Islet precursor cell (in vitro differentiated cells): ENCODE measurements around the gene TMEM25.
"Not testable (repeated sequence)": the region's sequence is repeated elsewhere in the genome, so short reads cannot be mapped to it uniquely, and the experiment has no call there.

ENCODE experiments used
- DNase-seq: peaks from one replicate; pipeline ENCODE4 v3.0.0-alpha.2; 2018

The TMEM25 gene

DNA sequence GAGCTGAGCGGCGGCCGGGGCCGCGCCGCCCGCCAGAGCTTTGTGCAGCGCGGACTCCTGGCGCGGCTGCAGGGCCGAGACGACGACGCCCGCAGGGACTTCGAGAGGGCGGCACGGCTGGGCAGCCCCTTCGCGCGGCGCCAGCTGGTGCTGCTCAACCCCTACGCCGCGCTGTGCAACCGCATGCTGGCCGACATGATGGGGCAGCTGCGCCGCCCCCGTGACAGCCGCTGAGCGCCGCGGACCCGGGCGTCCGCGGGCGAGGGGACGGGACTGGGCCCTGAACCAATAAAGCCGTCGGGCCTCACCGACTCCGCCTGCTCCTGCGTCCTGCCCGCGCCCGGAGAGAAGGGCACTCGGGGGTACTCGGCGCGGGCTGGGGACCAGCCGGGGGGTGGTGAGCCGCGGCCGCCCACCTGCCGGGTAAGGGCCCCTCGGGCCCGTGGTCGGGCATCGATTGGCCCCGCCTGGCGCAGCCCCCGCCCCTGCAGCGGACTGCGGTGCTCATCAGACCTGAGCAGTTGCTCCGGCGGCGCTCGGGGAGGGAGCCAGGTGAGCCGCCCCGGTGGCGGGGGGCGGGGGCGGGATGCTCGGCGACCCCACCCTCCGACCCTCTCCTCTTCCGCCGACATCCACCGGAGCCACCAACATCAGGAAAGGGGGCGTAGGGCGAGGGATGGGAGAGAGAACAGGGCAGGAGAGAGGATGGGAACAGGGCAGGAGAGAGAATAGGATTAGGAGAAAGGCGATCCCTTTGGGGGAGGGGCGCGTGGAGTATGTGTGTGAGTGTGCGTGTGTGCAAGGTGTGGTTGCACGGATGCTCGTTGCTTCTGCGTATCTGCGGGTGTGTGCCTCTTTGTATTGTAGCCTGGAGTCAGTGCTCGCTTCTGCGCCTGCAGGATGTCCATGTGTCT lies at the start of gene TMEM25:
Gene TMEM25, plus strand, starts transcription at position 510 of the 914 bp plus-strand sequence. CDS start 610 bp downstream, outside the sequence.
- DNase-seq, result peak; percentile 87

DNA sequence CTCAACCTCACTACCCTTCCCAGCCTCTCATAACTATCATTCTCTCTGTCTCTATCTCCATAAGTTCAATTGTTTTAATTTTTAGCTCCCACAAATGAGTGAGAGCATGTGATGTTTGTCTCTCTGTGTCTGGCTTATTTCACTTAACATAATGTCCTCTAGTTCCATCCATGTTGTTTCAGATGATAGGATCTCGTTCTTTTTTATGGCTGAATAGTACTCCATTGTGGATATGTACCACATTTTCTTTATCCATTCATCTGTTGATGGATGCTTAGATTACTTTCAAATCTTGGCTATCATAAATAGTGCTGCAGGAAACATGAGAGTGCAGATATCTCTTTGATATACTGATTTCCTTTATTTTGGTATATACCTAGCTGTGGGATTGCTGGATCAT lies 49.8 kb upstream of the TMEM25 start:
- DNase-seq, result not testable (repeated sequence)

DNA sequence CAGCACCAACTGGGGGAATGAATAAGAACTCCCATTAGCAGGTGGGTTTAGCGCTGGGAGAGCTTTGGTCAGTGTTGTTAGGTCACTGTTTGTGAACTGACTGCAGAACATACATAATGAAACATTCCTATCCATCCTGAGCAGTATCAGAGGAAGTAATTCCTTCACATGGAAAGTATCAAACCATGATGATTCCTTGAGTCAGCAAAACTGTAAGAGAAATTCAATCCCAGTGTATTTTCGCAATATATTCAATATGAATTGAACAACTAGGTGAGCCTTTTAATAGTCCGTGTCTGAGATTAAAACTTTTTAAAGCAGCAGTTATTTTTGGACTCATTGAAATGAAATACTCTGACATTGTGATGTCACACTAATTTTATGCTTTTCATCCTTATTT lies 46.6 kb upstream of the TMEM25 start:
- DNase-seq, result no peak

DNA sequence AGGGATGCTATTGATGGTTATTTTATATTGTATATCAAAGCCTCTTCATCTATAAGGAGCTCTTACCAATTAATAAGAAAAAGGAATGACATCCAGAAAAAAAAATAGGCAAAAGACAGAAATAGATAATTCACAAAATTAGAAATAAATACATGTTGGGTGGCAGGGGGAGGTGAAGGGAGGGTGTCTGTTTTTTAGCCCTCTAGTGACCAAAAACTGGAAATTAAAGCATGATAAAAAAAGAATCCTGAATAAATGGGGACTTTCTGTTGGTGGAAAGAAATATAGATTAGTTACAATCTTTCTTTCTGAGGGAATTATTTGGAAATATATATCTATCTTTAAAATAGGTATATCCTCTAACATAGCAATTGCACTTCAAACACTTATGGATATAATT lies 45.7 kb upstream of the TMEM25 start:
- no peak for DNase-seq

DNA sequence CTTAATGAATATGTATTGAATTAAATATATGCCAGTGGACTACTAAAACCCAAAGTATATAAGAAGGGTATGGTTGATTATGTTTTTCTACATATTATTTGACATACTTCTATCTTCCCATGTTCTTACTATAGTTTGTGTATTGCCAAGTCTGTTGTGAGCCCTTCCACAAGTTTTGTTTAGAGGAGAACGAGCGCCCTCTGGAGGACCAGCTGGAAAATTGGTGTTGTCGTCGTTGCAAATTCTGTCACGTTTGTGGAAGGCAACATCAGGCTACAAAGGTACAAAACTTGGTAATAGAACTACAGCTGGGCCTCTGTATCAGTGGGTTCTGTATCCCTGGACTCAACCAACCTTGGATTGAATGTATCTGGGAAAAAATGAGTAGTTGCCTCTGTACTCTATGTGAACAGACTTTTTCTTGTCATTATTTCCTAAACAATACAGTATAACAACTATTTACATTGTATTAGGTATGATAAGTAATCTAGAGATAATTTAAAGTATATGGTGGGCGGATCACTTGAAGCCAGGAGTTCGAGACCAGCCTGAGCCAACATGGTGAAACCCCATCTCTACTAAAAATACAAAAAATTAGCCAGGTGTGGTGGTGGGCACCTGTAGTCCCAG lies 42.4 kb upstream of the TMEM25 start:
- peak; percentile 77 for DNase-seq

DNA sequence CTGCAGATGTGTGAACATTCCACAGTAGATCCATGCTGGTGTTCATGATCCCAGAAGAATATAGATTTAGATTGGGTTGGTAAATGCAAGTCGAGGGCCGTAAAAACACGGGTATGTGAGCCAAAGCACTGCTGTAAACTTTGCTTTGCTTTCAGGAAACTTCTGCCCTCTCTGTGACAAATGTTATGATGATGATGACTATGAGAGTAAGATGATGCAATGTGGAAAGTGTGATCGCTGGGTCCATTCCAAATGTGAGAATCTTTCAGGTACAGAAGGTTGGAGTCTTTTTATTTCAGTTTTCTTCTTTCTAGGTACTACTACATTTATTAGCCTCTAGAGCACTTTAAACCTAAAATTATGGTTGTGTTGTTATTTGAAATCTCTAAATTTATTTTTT lies 40.0 kb upstream of the TMEM25 start:
- no peak for DNase-seq

DNA sequence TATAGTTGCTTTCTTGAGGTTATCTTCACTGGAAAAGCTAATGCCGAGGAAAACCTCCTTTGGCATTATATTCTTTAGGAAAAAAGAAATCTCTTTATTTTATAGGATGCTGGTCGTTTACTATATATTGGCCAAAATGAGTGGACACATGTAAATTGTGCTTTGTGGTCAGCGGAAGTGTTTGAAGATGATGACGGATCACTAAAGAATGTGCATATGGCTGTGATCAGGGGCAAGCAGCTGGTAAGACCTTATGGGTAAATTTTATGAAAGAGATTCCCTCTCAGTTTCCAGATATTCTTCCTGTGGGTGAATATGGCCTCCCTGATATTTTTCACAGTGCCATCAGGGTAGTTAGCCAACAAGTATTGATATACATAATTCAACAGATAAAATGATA lies 33.2 kb upstream of the TMEM25 start:
- no peak for DNase-seq

DNA sequence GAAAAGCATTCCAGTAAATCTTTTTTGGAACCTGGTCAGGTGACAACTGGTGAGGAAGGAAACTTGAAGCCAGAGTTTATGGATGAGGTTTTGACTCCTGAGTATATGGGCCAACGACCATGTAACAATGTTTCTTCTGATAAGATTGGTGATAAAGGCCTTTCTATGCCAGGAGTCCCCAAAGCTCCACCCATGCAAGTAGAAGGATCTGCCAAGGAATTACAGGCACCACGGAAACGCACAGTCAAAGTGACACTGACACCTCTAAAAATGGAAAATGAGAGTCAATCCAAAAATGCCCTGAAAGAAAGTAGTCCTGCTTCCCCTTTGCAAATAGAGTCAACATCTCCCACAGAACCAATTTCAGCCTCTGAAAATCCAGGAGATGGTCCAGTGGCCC lies 27.8 kb upstream of the TMEM25 start:
- no peak for DNase-seq

DNA sequence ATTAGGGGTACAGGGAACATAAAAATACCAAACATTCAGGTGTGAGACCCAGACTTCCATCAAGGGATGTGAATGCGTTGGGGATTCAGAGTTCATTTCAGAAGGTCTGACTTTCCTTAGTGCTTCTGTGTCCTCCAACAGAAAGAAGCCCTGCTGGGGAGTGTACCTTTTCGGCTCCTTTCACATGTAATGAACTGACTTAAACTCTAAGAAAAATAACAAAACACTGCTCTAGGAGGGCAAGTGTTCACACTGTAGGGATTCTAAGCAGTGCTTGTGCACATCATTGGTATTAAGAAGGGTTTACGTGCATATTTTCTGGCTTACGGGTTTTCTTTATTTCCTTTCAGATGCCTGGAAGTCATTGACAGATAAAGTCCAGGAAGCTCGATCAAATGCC lies 19.4 kb upstream of the TMEM25 start:
- no peak for DNase-seq

DNA sequence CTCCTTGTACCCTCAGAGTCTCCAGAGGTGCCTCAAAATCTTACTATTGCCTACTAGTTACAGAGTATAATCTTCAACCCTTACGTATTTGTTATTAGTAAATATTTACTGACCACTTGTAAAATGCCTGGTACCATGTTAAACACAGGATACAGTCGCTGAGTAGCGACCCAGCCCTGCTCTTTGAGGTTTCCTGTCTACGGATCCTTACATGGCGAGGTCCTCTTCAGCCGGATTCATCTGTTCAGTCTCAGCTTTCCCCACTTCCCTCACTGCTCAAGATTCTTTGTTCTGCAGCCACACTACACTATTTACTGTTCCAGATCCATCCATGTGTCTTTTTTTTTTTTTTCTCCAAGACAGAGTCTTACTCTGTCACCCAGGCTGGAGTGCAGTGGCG lies 16.9 kb upstream of the TMEM25 start:
- DNase-seq, result no peak

DNA sequence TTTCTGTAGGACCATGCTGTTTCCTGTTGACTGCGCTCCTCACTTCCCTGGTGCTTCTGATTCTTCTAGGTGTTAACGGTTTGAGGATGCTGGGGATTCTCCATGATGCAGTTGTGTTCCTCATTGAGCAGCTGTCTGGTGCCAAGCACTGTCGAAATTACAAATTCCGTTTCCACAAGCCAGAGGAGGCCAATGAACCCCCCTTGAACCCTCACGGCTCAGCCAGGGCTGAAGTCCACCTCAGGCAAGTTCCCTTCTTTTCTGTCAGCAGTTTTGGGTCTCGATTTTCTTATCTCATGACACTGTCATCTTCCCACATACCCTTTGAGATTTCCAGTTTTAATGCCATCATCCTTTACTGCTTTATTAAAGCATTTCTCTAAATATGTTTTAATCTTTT lies 11.4 kb upstream of the TMEM25 start:
- DNase-seq, result no peak

DNA sequence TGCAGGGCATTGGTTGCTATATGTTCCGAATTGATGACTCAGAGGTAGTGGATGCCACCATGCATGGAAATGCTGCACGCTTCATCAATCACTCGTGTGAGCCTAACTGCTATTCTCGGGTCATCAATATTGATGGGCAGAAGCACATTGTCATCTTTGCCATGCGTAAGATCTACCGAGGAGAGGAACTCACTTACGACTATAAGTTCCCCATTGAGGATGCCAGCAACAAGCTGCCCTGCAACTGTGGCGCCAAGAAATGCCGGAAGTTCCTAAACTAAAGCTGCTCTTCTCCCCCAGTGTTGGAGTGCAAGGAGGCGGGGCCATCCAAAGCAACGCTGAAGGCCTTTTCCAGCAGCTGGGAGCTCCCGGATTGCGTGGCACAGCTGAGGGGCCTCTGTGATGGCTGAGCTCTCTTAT lies 9.1 kb upstream of the TMEM25 start:
- DNase-seq, result no peak

DNA sequence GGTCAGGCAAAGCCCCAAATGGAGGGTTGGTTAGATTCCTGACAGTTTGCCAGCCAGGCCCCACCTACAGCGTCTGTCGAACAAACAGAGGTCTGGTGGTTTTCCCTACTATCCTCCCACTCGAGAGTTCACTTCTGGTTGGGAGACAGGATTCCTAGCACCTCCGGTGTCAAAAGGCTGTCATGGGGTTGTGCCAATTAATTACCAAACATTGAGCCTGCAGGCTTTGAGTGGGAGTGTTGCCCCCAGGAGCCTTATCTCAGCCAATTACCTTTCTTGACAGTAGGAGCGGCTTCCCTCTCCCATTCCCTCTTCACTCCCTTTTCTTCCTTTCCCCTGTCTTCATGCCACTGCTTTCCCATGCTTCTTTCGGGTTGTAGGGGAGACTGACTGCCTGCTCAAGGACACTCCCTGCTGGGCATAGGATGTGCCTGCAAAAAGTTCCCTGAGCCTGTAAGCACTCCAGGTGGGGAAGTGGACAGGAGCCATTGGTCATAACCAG lies 8.4 kb upstream of the TMEM25 start:
- DNase-seq, result peak; percentile 75

DNA sequence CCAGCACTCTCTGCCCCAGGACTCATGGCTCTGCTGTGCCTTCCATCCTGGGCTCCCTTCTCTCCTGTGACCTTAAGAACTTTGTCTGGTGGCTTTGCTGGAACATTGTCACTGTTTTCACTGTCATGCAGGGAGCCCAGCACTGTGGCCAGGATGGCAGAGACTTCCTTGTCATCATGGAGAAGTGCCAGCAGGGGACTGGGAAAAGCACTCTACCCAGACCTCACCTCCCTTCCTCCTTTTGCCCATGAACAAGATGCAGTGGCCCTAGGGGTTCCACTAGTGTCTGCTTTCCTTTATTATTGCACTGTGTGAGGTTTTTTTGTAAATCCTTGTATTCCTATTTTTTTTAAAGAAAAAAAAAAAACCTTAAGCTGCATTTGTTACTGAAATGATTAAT lies 6.6 kb upstream of the TMEM25 start:
- DNase-seq, result no peak

DNA sequence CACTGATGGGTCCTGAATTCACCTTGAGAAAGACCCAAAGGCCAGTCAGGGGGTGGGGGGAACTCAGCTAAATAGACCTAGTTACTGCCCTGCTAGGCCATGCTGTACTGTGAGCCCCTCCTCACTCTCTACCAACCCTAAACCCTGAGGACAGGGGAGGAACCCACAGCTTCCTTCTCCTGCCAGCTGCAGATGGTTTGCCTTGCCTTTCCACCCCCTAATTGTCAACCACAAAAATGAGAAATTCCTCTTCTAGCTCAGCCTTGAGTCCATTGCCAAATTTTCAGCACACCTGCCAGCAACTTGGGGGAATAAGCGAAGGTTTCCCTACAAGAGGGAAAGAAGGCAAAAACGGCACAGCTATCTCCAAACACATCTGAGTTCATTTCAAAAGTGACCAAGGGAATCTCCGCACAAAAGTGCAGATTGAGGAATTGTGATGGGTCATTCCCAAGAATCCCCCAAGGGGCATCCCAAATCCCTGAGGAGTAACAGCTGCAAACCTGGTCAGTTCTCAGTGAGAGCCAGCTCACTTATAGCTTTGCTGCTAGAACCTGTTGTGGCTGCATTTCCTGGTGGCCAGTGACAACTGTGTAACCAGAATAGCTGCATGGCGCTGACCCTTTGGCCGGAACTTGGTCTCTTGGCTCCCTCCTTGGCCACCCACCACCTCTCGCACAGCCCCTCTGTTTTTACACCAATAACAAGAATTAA lies 6.1 kb upstream of the TMEM25 start:
- no peak for DNase-seq

DNA sequence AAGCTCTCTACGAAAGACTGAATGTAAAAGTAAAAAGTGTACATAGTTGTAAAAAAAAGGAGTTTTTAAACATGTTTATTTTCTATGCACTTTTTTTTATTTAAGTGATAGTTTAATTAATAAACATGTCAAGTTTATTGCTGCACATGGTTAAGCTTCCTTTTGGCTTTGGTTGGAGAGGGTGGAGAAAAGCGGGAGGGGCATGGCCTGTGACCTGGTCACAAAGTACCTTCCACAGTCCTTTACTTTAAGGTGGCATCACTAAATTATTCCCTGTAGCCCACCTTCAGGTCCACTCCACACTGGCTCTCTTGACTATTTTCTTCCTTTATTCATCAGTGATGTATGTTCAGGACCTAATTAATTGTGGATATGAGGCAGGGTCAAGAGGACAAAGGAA lies 4.3 kb upstream of the TMEM25 start:
- DNase-seq, result no peak

DNA sequence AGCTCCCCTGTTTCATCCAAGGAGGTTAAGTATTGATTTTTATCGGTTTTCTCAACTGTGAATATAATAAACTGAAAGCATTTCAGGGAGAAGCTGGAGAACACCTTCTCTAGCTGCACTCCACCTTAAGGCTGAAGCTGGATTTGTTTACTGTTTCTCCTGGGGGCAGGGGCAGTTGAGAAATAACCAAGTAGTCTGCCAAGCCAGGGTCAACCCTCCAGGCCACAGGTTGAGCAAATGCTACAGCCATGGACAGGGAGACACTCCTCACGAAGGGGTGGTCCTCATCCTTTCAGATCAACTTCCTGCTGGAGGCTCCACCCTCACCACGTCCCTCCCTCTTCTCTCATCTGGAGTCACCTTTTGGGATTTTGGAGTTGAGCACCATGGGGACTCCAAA lies 3.9 kb upstream of the TMEM25 start, which contains the start of gene TTC36:
Gene TTC36, plus strand, starts transcription at position 366 of the 400 bp plus-strand sequence. Its CDS starts 21 bp downstream, at position 387.
- DNase-seq, result no peak

DNA sequence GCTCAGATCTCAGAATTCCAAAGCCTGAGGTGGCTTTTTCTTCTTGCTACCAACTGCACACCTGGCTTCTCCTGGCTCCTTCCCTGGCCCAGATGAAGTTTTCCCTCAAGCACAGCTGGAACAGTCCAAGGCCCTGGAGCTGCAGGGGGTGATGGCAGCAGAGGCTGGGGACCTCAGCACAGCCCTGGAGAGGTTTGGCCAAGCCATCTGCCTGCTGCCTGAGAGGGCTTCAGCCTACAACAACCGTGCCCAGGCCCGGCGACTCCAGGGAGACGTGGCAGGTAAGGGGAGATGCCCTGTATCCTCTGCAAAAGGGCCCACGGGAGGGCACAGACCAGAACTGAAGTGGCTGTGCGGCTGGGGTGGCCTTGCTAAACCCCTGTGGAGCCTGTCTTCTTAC lies 2.5 kb upstream of the TMEM25 start:
- DNase-seq, result no peak

DNA sequence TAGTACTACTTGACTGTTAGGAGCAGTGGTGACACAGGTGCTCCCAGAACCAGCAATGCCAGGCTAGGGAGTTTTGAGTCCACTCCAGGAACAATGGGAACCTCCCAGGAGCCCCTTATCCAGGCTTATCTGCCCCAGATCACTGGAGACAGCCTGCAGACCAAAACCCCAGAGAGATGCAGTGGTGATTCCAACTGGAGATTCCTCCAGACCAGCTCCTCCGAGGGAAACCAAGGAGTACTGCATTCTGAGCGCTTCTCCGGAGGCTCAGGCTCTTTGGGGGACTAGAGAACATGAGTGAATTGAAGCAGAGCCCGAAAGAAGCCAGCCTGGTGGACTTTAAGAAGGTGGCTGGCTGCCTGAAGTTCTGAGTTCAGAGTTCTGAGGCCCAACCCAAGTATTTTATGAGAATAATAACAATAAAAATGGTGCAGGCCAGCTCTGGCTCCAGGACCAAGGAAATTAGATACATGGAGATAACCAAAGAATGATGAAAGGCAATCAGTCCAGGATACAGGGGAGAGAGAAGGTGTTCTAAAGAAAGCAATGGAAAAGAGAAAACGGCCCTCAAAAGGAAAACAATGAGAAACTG lies 1.3 kb upstream of the TMEM25 start:
- no peak for DNase-seq

DNA sequence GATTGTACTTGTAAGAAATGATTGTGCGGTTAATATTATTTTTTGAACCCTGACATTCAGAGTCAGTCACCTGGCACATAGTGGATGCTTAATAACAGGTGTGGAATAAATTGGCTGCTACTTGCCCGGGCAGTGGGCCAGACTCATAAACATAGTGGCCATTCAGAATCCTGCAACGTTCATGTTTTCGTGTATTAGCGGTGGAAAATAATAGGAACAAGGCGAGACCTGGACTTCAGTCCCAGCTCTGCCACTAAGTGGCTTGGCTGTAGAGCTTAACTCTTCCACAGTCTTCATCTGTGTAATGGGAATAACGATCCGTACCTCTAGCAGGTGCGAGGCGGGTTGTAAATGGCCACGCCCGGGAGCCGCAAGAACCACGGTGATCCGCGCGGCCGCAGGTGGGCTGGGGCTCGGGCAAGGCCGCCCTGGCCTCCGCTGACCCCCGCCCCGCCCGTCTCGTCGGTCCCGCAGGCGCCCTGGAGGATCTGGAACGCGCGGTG lies 761 bp upstream of the TMEM25 start:
- DNase-seq, result no peak

DNA sequence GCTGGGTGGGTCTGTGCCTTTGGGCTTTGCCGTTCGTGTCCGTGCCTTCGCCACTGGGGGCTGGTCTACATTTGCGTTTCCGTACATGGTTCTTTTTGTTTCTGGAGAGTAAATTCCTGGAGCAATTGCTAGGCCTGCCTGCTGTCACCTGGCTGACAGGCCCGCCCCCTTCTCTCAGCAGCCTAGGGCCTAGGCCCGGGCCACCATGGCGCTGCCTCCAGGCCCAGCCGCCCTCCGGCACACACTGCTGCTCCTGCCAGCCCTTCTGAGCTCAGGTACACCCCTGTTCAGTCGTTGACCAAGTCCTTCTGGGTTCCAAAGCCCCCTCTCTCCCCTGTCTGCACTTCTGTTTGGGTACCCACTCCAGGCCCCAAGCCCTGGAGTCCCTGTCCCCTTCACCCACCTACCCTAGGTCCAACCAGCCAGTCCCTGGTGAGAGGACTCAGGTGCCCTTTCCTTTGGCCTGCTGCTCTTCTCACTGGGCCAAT lies 649 bp downstream of the TMEM25 start:
- no peak for DNase-seq

DNA sequence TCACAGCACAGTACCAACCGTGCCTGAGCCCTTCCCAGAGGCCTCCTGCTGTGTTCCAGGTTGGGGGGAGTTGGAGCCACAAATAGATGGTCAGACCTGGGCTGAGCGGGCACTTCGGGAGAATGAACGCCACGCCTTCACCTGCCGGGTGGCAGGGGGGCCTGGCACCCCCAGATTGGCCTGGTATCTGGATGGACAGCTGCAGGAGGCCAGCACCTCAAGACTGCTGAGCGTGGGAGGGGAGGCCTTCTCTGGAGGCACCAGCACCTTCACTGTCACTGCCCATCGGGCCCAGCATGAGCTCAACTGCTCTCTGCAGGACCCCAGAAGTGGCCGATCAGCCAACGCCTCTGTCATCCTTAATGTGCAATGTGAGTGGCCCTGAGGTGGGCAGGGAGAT lies 1.1 kb downstream of the TMEM25 start:
- no peak for DNase-seq
